Stomach (tissue), 4 donors: ENCODE results near the gene CHST11.

Experiments
- POLR2AphosphoS5 ChIP-seq, 3 donors: sonication (generic); formaldehyde crosslinking; IDR thresholded peaks; one replicate each; pipeline ENCODE4 v1.6.1; 2016; ENCODE audit warnings: antibody characterized with exemption in 3 of 3
- TF ChIP-seq, protein P1 (sequence below), 7 experiments: fragments of 450-650 bp in 4 of 7; fragments of 200-600 bp in 3 of 7; sonication (generic) in 3 of 7; IDR thresholded peaks; one replicate each; pipeline ENCODE4 v1.5.1; 2016 to 2019; ENCODE audit warnings: antibody characterized with exemption in 7 of 7, control low read depth in 2 of 7, mild to moderate bottlenecking in 1 of 7

DNA sequence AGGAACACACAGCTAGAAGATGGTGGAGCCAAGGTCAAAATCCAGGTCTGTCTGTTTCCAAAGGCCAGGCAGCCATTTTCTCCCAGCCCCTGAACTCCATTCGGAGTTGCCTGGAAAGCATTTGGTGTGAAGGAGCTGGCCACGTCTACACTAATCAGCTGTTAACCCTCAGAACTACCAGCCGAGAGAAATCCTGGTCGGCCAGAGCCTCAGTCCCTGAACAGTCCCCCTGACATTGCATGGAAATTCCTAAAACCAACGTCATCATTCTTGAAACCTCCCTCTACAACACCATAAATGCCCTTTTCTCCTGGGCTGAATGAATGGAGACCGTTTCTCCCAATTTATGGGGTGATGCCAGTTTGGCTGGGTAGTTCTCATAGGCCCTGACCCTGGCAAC lies 255.7 kb downstream of the CHST11 start:
- TF ChIP-seq, protein P1, sequence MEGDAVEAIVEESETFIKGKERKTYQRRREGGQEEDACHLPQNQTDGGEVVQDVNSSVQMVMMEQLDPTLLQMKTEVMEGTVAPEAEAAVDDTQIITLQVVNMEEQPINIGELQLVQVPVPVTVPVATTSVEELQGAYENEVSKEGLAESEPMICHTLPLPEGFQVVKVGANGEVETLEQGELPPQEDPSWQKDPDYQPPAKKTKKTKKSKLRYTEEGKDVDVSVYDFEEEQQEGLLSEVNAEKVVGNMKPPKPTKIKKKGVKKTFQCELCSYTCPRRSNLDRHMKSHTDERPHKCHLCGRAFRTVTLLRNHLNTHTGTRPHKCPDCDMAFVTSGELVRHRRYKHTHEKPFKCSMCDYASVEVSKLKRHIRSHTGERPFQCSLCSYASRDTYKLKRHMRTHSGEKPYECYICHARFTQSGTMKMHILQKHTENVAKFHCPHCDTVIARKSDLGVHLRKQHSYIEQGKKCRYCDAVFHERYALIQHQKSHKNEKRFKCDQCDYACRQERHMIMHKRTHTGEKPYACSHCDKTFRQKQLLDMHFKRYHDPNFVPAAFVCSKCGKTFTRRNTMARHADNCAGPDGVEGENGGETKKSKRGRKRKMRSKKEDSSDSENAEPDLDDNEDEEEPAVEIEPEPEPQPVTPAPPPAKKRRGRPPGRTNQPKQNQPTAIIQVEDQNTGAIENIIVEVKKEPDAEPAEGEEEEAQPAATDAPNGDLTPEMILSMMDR (IDR thresholded peaks at IDR 0.05), result no peak
- no peak for TF ChIP-seq POLR2AphosphoS5 (IDR thresholded peaks at IDR 0.05)
